ENCODE data around the gene ZMAT5.

DNA sequence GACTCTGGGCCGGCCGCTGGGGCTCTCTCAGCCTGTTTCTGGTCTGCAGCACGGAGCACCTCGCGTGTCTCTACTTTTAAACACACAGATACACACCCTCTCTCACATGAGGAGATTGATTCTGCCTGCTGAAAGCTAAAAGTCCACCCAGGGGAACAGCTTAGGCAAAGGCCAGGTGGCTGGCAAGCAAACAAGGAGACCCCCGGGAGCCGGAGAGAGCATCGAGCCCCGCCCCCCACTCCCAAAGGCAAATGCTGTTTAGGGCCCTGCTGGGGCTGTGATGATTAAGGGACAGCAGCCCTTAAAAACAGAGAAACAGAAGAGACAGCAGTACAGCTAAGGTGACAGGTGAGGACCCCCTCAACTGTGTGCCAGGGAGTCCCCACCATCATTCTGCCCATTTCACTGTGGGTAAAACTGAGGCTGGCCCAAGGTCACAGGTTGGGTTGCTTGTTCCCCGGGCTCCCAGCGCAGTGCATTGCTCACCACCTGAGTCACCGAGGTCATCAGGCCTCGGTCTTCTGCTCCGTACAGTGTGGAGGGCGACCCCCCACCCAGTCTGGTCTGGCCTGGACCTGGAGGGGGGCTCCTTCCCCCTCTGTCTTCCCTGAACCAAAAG is 40.2 kb downstream of the ZMAT5 start:
- TF ChIP-seq, protein P1, sequence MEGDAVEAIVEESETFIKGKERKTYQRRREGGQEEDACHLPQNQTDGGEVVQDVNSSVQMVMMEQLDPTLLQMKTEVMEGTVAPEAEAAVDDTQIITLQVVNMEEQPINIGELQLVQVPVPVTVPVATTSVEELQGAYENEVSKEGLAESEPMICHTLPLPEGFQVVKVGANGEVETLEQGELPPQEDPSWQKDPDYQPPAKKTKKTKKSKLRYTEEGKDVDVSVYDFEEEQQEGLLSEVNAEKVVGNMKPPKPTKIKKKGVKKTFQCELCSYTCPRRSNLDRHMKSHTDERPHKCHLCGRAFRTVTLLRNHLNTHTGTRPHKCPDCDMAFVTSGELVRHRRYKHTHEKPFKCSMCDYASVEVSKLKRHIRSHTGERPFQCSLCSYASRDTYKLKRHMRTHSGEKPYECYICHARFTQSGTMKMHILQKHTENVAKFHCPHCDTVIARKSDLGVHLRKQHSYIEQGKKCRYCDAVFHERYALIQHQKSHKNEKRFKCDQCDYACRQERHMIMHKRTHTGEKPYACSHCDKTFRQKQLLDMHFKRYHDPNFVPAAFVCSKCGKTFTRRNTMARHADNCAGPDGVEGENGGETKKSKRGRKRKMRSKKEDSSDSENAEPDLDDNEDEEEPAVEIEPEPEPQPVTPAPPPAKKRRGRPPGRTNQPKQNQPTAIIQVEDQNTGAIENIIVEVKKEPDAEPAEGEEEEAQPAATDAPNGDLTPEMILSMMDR (tag by site-specific recombination; IDR thresholded peaks at IDR 0.05) = no peak
- TF ChIP-seq, protein P2, sequence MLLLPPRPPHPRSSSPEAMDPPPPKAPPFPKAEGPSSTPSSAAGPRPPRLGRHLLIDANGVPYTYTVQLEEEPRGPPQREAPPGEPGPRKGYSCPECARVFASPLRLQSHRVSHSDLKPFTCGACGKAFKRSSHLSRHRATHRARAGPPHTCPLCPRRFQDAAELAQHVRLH (tag by site-specific recombination; IDR thresholded peaks at IDR 0.05) = no peak
- TF ChIP-seq, protein P3, sequence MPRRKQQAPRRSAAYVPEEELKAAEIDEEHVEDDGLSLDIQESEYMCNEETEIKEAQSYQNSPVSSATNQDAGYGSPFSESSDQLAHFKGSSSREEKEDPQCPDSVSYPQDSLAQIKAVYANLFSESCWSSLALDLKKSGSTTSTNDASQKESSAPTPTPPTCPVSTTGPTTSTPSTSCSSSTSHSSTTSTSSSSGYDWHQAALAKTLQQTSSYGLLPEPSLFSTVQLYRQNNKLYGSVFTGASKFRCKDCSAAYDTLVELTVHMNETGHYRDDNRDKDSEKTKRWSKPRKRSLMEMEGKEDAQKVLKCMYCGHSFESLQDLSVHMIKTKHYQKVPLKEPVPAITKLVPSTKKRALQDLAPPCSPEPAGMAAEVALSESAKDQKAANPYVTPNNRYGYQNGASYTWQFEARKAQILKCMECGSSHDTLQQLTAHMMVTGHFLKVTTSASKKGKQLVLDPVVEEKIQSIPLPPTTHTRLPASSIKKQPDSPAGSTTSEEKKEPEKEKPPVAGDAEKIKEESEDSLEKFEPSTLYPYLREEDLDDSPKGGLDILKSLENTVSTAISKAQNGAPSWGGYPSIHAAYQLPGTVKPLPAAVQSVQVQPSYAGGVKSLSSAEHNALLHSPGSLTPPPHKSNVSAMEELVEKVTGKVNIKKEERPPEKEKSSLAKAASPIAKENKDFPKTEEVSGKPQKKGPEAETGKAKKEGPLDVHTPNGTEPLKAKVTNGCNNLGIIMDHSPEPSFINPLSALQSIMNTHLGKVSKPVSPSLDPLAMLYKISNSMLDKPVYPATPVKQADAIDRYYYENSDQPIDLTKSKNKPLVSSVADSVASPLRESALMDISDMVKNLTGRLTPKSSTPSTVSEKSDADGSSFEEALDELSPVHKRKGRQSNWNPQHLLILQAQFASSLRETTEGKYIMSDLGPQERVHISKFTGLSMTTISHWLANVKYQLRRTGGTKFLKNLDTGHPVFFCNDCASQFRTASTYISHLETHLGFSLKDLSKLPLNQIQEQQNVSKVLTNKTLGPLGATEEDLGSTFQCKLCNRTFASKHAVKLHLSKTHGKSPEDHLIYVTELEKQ (tag by site-specific recombination; IDR thresholded peaks at IDR 0.05; ENCODE audit: borderline replicate concordance) = no peak
- TF ChIP-seq YY1 (tag by site-specific recombination; IDR thresholded peaks at IDR 0.05) (no peak), ZNF830 (tag by site-specific recombination; IDR thresholded peaks at IDR 0.05; ENCODE audit: low read depth) (no peak), ZNF132 (tag by site-specific recombination; IDR thresholded peaks at IDR 0.05; ENCODE audit: borderline replicate concordance) (no peak)

Measured in HEK293 (cell line).